ENCODE measurements around the gene XPO4.

DNA sequence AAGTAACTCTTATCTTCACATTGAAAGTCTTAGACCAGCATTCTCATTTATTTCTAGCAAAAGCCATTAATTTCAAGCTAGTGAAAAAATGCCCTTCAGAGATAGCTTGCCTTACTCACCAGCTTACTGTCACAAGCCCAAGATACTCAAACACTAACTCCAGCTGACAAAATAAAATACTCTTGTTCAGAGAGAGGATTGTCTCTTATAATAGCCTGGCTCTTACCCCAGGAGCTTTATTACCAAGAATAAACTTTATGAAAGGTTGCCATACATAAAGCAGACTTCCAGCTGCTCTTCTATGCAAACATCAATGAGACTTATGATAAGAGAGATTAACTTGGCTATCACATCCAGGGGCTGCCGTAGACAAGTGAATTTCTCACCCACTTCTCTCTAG, 53.6 kb downstream of the XPO4 start:
- TF ChIP-seq, protein P1, sequence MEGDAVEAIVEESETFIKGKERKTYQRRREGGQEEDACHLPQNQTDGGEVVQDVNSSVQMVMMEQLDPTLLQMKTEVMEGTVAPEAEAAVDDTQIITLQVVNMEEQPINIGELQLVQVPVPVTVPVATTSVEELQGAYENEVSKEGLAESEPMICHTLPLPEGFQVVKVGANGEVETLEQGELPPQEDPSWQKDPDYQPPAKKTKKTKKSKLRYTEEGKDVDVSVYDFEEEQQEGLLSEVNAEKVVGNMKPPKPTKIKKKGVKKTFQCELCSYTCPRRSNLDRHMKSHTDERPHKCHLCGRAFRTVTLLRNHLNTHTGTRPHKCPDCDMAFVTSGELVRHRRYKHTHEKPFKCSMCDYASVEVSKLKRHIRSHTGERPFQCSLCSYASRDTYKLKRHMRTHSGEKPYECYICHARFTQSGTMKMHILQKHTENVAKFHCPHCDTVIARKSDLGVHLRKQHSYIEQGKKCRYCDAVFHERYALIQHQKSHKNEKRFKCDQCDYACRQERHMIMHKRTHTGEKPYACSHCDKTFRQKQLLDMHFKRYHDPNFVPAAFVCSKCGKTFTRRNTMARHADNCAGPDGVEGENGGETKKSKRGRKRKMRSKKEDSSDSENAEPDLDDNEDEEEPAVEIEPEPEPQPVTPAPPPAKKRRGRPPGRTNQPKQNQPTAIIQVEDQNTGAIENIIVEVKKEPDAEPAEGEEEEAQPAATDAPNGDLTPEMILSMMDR (IDR thresholded peaks at IDR 0.05; ENCODE audit: insufficient read depth, low read depth, low read length): no peak
- TF ChIP-seq EZH2 (IDR thresholded peaks at IDR 0.05; ENCODE audit: insufficient read depth, low read length): no peak
